ENCODE measurements around the gene STX2.

The STX2 gene

GRCh38 chr12:130832561-130833209, 6.4 kb downstream of the STX2 start:
- DNase-seq (ENCODE audit: extremely low spot score): no peak
- ChIA-PET POLR2A (no interaction called here), CTCF (no interaction called here)
- TF ChIP-seq ZNF384 (IDR thresholded peaks at IDR 0.05): no peak
- no peak for TF ChIP-seq LEF1 (IDR thresholded peaks at IDR 0.05; ENCODE audit: borderline replicate concordance)
- TF ChIP-seq SP1 (IDR thresholded peaks at IDR 0.05): no peak
- no peak for TF ChIP-seq SUZ12 (IDR thresholded peaks at IDR 0.05)
- TF ChIP-seq BHLHE40 (IDR thresholded peaks at IDR 0.05; ENCODE audit: borderline replicate concordance): no peak
- TF ChIP-seq HDGF (IDR thresholded peaks at IDR 0.05; ENCODE audit: borderline replicate concordance): no peak
- no peak for TF ChIP-seq PKNOX1 (IDR thresholded peaks at IDR 0.05)
- TF ChIP-seq ARNT (IDR thresholded peaks at IDR 0.05): no peak

GRCh38 chr12:130831876-130832405, 7.1 kb downstream of the STX2 start:
- TF ChIP-seq BHLHE40 (IDR thresholded peaks at IDR 0.05; ENCODE audit: borderline replicate concordance) (no peak), FOXA1 (IDR thresholded peaks at IDR 0.05) (no peak), HDGF (IDR thresholded peaks at IDR 0.05; ENCODE audit: borderline replicate concordance) (no peak), TARDBP (IDR thresholded peaks at IDR 0.05) (no peak), ZNF384 (IDR thresholded peaks at IDR 0.05) (no peak), FOXM1 (IDR thresholded peaks at IDR 0.05; ENCODE audit: borderline replicate concordance) (no peak), SP1 (IDR thresholded peaks at IDR 0.05) (no peak), CTBP1 (IDR thresholded peaks at IDR 0.05; ENCODE audit: borderline replicate concordance) (no peak), ARNT (IDR thresholded peaks at IDR 0.05) (no peak), ELF4 (IDR thresholded peaks at IDR 0.05) (no peak), L3MBTL2 (conservative IDR thresholded peaks at IDR 0.05) (no peak), FOXK2 (IDR thresholded peaks at IDR 0.05) (no peak), LEF1 (IDR thresholded peaks at IDR 0.05; ENCODE audit: borderline replicate concordance) (no peak), PKNOX1 (IDR thresholded peaks at IDR 0.05) (no peak), NFRKB (IDR thresholded peaks at IDR 0.05) (no peak), SUZ12 (IDR thresholded peaks at IDR 0.05) (no peak)
- ChIA-PET POLR2A (no interaction called here), CTCF (no interaction called here)
- DNase-seq (ENCODE audit: extremely low spot score): no peak

GRCh38 chr12:130831246-130831645, 7.8 kb downstream of the STX2 start:
- TF ChIP-seq FOXM1 (IDR thresholded peaks at IDR 0.05; ENCODE audit: borderline replicate concordance) (no peak), TARDBP (IDR thresholded peaks at IDR 0.05) (no peak), SUZ12 (IDR thresholded peaks at IDR 0.05) (no peak), CTBP1 (IDR thresholded peaks at IDR 0.05; ENCODE audit: borderline replicate concordance) (no peak)
- CTCF ChIA-PET: interaction anchor here (1.0 kb wide), 1 partner anchor 40 kb away, joined by 4 read pairs; no protein-coding TSS in a partner anchor
- DNase-seq (ENCODE audit: extremely low spot score): no peak
- POLR2A ChIA-PET: no interaction called here

- TF ChIP-seq TARDBP (IDR thresholded peaks at IDR 0.05): no peak
- CTCF ChIA-PET: no interaction called here
- POLR2A ChIA-PET: no interaction called here
Measured at GRCh38 chr12:130830246-130830551, 8.9 kb downstream of the STX2 start.

GRCh38 chr12:130829391-130830245, 9.4 kb downstream of the STX2 start:
- CTCF ChIA-PET: no interaction called here
- TF ChIP-seq TARDBP (IDR thresholded peaks at IDR 0.05) (no peak), SP1 (IDR thresholded peaks at IDR 0.05) (no peak), FOXK2 (IDR thresholded peaks at IDR 0.05) (no peak), NFRKB (IDR thresholded peaks at IDR 0.05) (no peak), FOXM1 (IDR thresholded peaks at IDR 0.05; ENCODE audit: borderline replicate concordance) (no peak), L3MBTL2 (conservative IDR thresholded peaks at IDR 0.05) (no peak), CTBP1 (IDR thresholded peaks at IDR 0.05; ENCODE audit: borderline replicate concordance) (no peak)
- DNase-seq (ENCODE audit: extremely low spot score): no peak
- POLR2A ChIA-PET: no interaction called here

More at GRCh38 chr12:130830246-130830551, 8.9 kb downstream of the STX2 start:
- no peak for DNase-seq (ENCODE audit: extremely low spot score)

GRCh38 chr12:130828895-130829294, 10.2 kb downstream of the STX2 start:
- ChIA-PET POLR2A (no interaction called here), CTCF (interaction anchor here (0.7 kb wide), 1 partner anchor 63 kb away, joined by 3 read pairs; no protein-coding TSS in a partner anchor)
- DNase-seq (ENCODE audit: extremely low spot score): no peak
- no peak for TF ChIP-seq ZNF384 (IDR thresholded peaks at IDR 0.05)
- TF ChIP-seq PKNOX1 (IDR thresholded peaks at IDR 0.05): no peak
- no peak for TF ChIP-seq FOXK2 (IDR thresholded peaks at IDR 0.05)
- TF ChIP-seq SUZ12 (IDR thresholded peaks at IDR 0.05): no peak
- no peak for TF ChIP-seq CTBP1 (IDR thresholded peaks at IDR 0.05; ENCODE audit: borderline replicate concordance)
- TF ChIP-seq L3MBTL2 (conservative IDR thresholded peaks at IDR 0.05): no peak
- TF ChIP-seq TARDBP (IDR thresholded peaks at IDR 0.05): no peak
- TF ChIP-seq LEF1 (IDR thresholded peaks at IDR 0.05; ENCODE audit: borderline replicate concordance): no peak
- no peak for TF ChIP-seq FOXA1 (IDR thresholded peaks at IDR 0.05)
- TF ChIP-seq HDGF (IDR thresholded peaks at IDR 0.05; ENCODE audit: borderline replicate concordance): no peak
- TF ChIP-seq NFRKB (IDR thresholded peaks at IDR 0.05): no peak
- TF ChIP-seq ELF4 (IDR thresholded peaks at IDR 0.05): no peak
- no peak for TF ChIP-seq SP1 (IDR thresholded peaks at IDR 0.05)
- TF ChIP-seq BHLHE40 (IDR thresholded peaks at IDR 0.05; ENCODE audit: borderline replicate concordance): no peak
- no peak for TF ChIP-seq FOXM1 (IDR thresholded peaks at IDR 0.05; ENCODE audit: borderline replicate concordance)
- no peak for TF ChIP-seq ARNT (IDR thresholded peaks at IDR 0.05)
